ENCODE measurements around the gene MVK.

MVK gene

DNA sequence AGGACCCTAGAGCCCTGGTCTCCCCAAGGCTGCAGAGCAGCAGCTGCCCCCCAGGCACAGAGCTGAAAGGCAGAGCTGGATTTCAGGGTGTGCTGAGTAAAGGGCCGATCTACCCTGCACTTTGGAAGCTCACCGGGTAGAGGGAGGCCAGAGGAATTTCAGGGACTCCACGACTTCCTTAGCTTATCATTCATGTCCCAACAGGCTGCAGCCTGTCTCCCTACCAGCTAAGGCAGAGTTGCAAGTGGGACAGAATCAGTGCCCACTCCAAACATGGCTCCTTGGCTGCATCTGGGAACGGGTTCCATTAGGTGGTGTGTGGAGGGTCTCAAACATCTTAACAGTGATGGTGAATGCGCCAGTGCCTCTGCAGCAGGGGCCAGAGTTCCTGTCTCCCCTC, 27.8 kb upstream of the MVK start:
- no peak for DNase-seq

GRCh38 chr12:109547286-109547685, 26.3 kb upstream of the MVK start:
- no peak for DNase-seq

DNA sequence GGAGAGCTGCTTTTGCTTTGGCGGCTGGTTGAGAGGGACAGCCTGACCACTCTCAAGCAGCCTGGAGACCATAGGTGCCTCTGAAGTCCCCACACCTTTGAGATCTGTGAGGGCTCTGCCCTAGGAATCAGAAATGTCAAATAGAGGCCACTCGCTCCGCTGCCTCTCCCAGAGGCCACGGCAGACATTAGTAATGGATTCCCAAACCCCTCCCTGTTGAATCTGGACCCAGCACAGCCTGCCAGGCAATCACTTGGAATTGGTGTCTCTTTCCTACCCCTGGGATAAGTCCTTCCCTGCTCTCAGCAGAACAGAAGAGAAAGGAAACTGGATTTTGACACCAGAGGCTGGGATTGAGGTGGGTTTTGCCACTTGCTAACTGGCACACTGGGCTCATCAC, 25.3 kb upstream of the MVK start:
- DNase-seq, result no peak

DNA sequence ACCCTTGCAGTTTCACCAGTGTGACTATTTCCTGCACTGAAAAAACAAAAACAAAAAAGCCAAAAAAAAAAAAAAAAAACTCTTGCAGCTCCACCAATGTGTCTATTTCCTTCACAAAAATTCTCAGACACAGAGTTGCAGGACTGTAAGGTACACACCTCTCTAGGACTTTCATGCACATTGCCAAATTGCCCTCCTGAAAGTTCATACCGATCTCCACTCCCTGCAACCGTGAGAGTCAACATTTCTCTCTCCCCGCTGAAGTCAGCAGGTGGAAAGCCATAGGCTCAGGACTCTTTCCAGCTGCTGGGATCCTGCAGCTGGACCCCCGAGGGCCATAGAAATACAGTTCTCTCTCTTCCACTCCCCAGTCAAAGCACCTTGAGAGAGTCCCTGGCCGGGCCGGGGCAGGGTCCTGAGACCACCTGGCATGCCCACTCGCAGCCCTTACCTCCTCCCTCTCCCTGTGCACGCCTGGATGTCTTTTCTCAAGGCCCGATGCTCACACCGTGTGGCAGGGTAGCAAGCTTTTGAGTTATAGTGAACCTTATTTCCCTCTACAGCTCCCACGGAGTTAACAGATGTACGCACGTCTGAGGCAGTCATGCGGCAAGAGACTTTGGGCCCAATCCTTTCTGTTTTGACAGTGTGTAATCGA, 23.9 kb upstream of the MVK start:
- no peak for DNase-seq

GRCh38 chr12:109550281-109550680, 23.3 kb upstream of the MVK start:
- DNase-seq, result no peak

DNA sequence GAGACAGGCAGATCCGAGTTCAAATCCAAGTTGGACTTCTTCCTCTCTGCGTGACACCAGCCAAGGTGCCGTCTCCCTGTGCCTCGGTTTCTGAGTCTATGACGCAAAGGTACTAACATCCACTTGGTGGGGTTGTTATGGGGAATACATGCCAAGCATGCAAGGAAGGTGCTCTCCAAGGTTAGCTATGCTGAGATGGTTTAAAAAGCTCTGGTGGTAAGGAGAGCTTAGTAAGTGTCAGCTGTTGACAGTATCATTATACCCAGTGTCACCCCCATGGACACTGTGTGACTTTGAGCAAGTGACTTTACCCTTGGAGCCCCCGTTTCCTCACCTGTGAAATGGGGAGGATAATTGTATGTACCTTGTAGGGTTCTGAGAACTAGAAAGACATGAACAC, 22.5 kb upstream of the MVK start:
- DNase-seq, result no peak

DNA sequence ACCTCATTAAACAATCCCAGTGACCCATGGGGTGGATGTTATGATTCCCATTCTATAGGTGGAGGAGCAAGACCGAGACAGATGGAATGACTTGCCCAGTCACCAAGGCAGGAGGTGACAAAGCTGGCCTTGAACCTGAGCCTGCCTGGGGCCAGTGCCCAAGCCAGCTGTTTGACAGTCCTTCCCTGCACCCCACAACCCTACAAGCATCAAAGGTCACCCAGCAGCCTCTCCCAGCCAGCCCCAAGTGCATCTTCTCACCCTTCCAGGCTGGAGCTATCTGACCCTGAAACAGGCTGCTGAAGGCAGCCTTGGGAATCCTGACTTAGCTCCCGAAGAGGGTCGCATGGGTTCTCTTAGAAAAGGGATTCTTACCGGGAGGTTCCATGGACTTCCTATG, 20.6 kb upstream of the MVK start:
- no peak for DNase-seq

GRCh38 chr12:109553483-109553882, 20.1 kb upstream of the MVK start:
- no peak for DNase-seq

GRCh38 chr12:109553906-109554500, 19.6 kb upstream of the MVK start:
- DNase-seq, result no peak

DNA sequence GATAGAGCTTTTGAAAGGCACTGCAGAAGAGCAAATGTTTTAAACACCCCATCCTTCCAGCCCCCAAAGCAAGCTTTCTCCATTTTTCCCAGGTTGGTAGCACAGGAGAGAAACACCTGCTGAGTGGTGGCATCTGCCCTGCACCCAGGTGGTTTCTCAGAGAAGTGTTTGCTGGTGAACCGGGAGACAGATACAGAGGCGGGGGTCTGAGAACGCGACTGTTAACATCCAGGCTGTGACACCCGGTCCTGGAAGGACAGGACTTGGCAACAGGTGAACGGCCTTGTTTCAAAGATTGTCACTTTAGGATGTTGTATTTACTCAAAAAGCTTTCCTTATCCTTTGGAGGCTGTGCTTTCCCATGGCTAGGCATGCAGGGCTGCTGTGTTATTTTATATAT, 18.8 kb upstream of the MVK start:
- DNase-seq, result no peak

DNA sequence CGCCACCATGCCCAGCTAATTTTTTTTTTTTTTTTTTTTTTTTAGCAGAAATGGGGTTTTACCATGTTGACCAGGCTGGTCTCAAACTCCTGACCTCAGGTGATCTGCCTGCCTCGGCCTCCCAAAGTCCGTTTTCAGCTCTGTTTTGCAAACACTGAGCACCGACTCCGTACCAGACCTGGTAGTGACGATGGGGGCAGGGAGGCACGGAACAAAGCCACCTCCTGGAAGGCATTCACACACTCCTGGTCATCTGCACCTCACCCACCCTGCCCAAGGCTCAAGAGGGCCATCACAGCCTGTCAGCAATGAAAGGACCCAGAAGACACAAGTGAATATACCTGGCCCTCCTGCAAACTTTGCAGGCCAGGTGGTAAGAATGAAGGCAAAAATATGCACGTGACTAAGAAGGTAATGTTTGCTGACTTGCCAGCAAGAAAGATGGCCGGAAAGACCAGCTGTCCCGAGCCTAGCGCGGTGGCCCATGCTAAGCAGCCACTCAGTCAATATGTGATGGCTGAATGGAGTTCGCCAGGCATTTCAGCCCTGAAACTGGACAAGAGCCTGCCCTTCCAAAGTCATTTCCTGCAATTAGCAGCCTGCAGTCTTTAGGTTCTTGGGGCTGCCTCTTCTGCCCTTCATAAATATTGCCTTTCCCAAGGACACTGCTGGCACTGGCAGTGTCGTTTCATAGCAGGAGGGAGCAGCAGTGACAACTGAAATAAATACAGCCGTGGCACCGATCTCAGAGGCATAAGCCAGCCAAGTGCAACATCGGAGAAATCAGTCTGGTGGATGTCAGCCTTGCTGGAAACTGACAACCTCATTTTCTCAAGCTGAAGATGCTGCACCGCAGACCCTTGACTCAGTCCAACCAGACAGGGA, 17.9 kb upstream of the MVK start:
- DNase-seq, result no peak

- DNase-seq, result no peak
Observed at GRCh38 chr12:109557200-109557599, 16.4 kb upstream of the MVK start.

GRCh38 chr12:109557805-109558204, 15.8 kb upstream of the MVK start:
- DNase-seq, result no peak

GRCh38 chr12:109558374-109559199, 15.0 kb upstream of the MVK start:
- no peak for DNase-seq

DNA sequence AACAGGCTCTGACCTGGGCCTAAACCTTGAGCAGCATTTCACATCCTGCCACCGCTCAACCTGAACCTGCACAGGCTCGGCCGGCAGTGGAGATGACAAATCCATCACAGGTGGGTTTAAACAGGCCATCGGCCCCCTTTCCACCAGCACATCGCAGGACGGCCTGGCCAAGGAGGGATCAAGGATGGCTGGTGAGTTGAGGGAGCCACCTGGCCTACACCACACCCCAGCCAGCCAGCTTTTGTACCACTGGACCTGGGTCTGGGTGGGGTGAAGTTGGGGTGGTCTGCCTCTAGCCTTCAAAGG, 14.4 kb upstream of the MVK start:
- DNase-seq, result no peak

DNA sequence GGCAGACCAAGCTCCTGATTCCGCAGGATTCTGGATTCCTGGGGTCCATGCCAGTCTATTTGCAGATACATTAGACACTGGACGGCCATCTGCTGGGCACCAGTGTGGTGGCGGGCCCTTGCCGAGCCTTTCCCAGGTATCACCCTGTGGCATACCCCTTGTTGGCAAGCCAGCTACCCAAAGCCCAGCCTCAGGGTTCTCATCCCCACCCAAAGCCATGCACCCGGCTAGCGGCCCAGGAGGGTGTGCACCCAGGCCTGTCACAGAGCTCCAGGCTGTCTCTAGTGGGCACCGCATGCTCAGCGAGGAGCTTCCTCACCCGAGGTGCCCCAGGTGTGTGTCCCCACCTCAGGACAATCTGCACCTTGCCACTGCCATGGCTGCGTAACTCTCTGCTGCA, 14.0 kb upstream of the MVK start:
- DNase-seq, result no peak

DNA sequence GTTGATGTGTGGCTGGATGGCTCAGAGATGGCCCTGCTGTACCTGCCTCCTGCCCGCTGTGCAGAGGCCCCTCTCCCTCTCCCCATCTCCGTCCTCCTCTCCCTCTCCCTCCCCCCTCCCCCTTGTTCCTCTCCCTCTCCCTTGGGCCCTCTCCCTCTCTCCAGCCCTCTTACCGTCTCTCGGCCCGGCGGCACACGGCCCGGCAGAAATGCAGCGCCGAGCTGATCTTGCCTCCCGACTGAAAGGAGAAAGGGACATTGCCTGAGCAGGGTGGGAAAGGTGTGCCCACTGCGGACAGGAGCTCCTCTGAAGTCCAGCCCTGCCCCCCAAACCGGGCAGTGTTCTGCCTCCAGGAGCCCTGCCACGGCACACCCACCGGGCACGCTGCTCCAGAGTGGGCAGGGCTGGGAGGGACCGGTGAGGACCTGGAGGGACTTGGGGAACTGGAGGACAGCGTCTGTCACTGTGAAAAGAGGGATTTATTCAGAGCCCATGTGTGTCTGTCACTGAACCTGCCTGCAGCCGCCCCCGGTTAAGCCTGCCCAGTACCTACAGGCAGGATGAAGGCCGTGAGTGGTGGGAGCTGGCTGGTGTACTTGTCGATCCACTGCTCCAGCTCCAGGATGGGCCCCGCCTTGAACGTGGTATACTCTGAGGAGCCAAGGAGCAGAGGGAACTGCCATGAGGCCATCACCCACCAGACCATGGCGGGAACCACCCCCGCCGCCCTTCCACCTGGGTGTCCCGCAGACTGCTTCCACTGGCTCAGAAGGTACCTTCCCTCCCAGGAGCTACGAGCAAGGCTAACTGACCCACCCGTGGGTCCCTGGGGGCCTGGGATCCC, 12.5 kb upstream of the MVK start:
- DNase-seq, result no peak

DNA sequence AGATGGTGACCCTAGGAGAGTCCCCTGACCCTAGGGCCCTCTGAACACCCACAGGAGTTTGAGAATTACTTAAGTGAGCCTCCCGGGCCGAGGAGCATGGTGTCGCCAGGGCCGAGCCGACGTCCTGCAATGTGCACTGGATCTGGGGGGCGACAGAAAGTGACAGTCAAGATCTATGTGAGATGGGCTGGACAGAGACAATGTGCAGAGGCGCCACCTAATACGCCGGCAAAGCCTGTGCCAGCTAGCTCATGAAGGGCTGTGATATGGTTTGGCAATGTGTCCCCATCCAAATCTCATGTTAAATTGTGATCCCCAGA, 11.9 kb upstream of the MVK start:
- no peak for DNase-seq

GRCh38 chr12:109562871-109563270, 10.7 kb upstream of the MVK start:
- no peak for DNase-seq

DNA sequence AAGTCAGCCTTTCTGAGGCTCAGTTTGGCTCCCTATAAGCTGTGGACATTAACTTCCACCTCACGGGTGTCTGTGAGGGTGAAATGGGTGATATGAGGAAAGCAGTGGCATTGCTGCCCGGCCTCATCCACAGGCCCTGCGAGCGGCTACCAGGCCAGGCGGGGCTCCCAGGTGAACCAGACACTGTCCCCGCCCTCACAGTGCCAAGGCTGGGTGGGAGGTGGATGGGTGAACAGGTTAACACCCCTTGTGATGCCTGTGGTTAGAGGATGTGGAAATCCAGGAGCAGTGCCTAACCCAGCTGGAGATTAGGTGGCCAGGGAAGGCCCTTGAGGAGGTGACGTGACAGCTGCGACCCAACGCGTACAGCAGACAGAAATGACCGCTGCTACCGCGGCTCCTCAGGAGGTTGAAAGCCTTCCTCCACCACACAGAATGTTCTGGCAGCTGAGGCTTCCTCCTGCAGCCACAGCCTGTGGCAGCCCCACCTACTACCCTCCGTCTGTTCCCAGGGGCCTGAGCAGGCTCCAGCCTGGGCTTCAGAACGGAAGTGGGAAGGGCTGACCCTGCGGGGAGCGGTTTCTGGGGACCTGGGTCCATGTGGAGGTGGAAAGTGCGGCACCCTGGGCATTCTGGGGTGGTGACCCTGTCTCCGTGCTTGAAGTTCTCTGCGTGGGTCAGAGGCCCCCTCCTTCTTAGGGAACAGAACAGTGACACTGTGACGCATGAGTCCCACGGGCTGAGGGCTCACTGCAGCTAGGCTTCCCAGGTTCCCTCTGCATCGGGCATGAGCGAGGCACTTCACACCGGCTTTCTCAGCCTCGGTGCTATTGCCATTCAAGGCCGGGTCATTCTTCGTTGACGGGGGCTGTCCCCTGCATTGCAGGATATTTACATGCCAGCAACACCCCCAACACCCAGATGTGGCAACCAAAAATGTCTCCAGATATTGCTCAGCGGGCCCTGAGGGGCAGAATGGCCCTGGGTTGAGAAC, 10.0 kb upstream of the MVK start:
- DNase-seq, result no peak

- DNase-seq, result no peak
Observed at GRCh38 chr12:109566424-109566823, 7.2 kb upstream of the MVK start.

Measured in stimulated activated CD4-positive, alpha-beta T cell treated with anti-CD3 and anti-CD28 coated beads, Interleukin-15, amount 100 ng/mL, for 24 hours (primary cell).